K562 (cell line): Measurements from ENCODE around the gene CHST7. TPM values are rescaled to one million over a fixed set of nuclear protein-coding genes. Genes with fewer than 3 reads are reported as not detected.

Experiments
- ATAC-seq: fragments of 200-7000 bp; cut with Tn5 transposase; 3 replicates; pipeline ENCODE4 v1.9.1; 2020; ENCODE audit warnings: moderate library complexity
- BruUV-seq: library from RNA; stranded (reverse); fragments of 400-500 nt; replicated peaks from 2 replicates; lab custom pipeline; 2021; lab: Mats Ljungman, UMichigan
- CTCF ChIA-PET: fragments of 300-600 bp; formaldehyde crosslinking; extraction: SDS; loops from one replicate; lab custom pipeline; 2021; ENCODE audit warnings: low intra/inter-chr PET ratio; lab: Yijun Ruan, JAX
- POLR2A ChIA-PET: fragments of 300-600, 350-650 bp; sonication (Branson Sonifier 250); formaldehyde crosslinking; extraction: SDS; loops from one replicate; lab custom pipeline; 2021; ENCODE audit warnings: antibody characterized with exemption, inconsistent platforms; lab: Yijun Ruan, JAX
- DNase-seq, 4 experiments: peaks; one replicate each; pipeline versions ENCODE4 v3.0.0 to v3.0.0-alpha.2; 2011 to 2018; ENCODE audit warnings: low spot score in 3 of 4, mixed read lengths in 3 of 4; ENCODE audit errors: extremely low read depth in 1 of 4
- FAIRE-seq: peaks from 2 replicates; lab custom pipeline; 2011; peaks lifted over from hg19 to GRCh38; lab: Jason Lieb, UNC
- H2AFZ ChIP-seq: 2 replicates; pipeline ENCODE4 v1.6.0; 2011; ENCODE audit warnings: low read depth, low read length, control low read depth, inconsistent platforms
- H3K27ac ChIP-seq: fragments of 200-600 bp; 3 replicates; pipeline ENCODE4 v1.8.0; 2011; ENCODE audit warnings: low read depth, mild to moderate bottlenecking, control low read depth, inconsistent platforms, low read length, moderate library complexity, mixed read lengths; ENCODE audit errors: extremely low read depth
- H3K27me3 ChIP-seq, 2 experiments: fragments of 300-600 bp in 1 of 2; 2 replicates in 1 of 2; 3 replicates in 1 of 2; pipeline versions ENCODE4 v1.6.0 to v1.8.0; 2011; ENCODE audit warnings: inconsistent platforms in 2 of 2, low read length in 2 of 2, mild to moderate bottlenecking in 1 of 2, mixed read lengths in 1 of 2, moderate library complexity in 1 of 2; ENCODE audit not compliant: control insufficient read depth in 2 of 2, insufficient read depth in 2 of 2
- H3K36me3 ChIP-seq: fragments of 300-600 bp; 3 replicates; pipeline ENCODE4 v1.8.0; 2011; ENCODE audit warnings: mild to moderate bottlenecking, low read length, inconsistent platforms; ENCODE audit not compliant: control insufficient read depth, insufficient read depth
- H3K4me1 ChIP-seq, 2 experiments: fragments of 200-600 bp in 1 of 2; replicated peaks in 1 of 2; 2 replicates in 1 of 2; 3 replicates in 1 of 2; pipeline versions ENCODE4 v1.5.1 to v1.8.0; 2011; ENCODE audit warnings: inconsistent platforms in 2 of 2, low read length in 2 of 2, mild to moderate bottlenecking in 1 of 2, mixed read lengths in 1 of 2, moderate library complexity in 1 of 2; ENCODE audit not compliant: control insufficient read depth in 2 of 2, insufficient read depth in 2 of 2
- H3K4me2 ChIP-seq: 2 replicates; pipeline ENCODE4 v1.6.1; 2011; ENCODE audit warnings: low read length, control low read depth, inconsistent platforms, mixed read lengths; ENCODE audit not compliant: insufficient read depth
- H3K4me3 ChIP-seq: fragments of 200-600 bp; sonication (generic), shearing (Covaris generic); 2 replicates; pipeline ENCODE4 v1.5.1; 2016; ENCODE audit warnings: control low read depth, inconsistent platforms
- H3K79me2 ChIP-seq: fragments of 200-600 bp; 3 replicates; pipeline ENCODE4 v1.8.0; 2011; ENCODE audit warnings: low read length, inconsistent platforms; ENCODE audit not compliant: control insufficient read depth, insufficient read depth
- H3K9ac ChIP-seq, 2 experiments: 2 replicates each; pipeline versions ENCODE4 v1.6.0 to v1.6.1; 2011; ENCODE audit warnings: low read depth in 2 of 2, low read length in 2 of 2, control low read depth in 1 of 2, inconsistent platforms in 1 of 2, mild to moderate bottlenecking in 1 of 2, mixed read lengths in 1 of 2; ENCODE audit not compliant: insufficient read depth in 1 of 2
- H3K9me1 ChIP-seq: one replicate; pipeline ENCODE4 v1.6.0; 2011; ENCODE audit warnings: inconsistent platforms, mild to moderate bottlenecking, low read length, moderate library complexity; ENCODE audit not compliant: control insufficient read depth, insufficient read depth
- H3K9me3 ChIP-seq: replicated peaks from 2 replicates; pipeline ENCODE4 v1.5.1; 2011; ENCODE audit warnings: low read depth, low read length, inconsistent platforms; ENCODE audit not compliant: control insufficient read depth, insufficient read depth
- H4K20me1 ChIP-seq: replicated peaks from 2 replicates; pipeline ENCODE4 v1.6.1; 2011; ENCODE audit warnings: low read length, inconsistent platforms, mixed read lengths; ENCODE audit not compliant: control insufficient read depth, insufficient read depth
- FOSL1 ChIP-seq: fragments of 200-800 bp; sonication (Bioruptor generic); conservative IDR thresholded peaks from 2 replicates; pipeline ENCODE4 v1.6.1; 2016; ENCODE audit warnings: missing genetic modification characterization, missing compliant biosample characterization
- JUND ChIP-seq, 2 experiments: IDR thresholded peaks; 2 replicates in 1 of 2; 3 replicates in 1 of 2; pipeline ENCODE4 v1.6.1; 2011; ENCODE audit warnings: borderline replicate concordance in 2 of 2, low read depth in 2 of 2, low read length in 2 of 2, improper control_type of control experiment in 1 of 2, missing biosample characterization in 1 of 2, missing genetic modification characterization in 1 of 2, missing genetic modification reagents in 1 of 2
- STAG1 ChIP-seq: sonication (generic); formaldehyde crosslinking; IDR thresholded peaks from 2 replicates; pipeline ENCODE4 v1.5.0; 2020; ENCODE audit warnings: missing genetic modification reagents, borderline replicate concordance
- WGBS: fragments of 100-300 bp; shearing (Covaris generic); methylation state at CpG from one replicate; pipeline ENCODE4 v1.1.6; 2016; ENCODE audit warnings: low coverage, mixed read lengths; ENCODE audit not compliant: insufficient coverage; ENCODE audit errors: missing lambda C conversion rate; 5-methylcytosine and 5-hydroxymethylcytosine counted together
- in situ Hi-C: fragments of 300-500 bp; cut with MboI; formaldehyde crosslinking; loops from 4 replicates; pipeline ENCODE4 v1.15.0; 2018; ENCODE audit warnings: inconsistent platforms, mixed read lengths
- intact Hi-C: fragments of 100-400 bp; cut with micrococcal nuclease; formaldehyde crosslinking; loops from 2 replicates; pipeline ENCODE4 v1.14.2; 2022
- polyA plus RNA-seq, 8 experiments: library from polyadenylated mRNA; depleted of rRNA in 4 of 8; stranded (reverse) in 5 of 8; unstranded in 3 of 8; fragments of >200 nt; fragmentation: Nextera tagmentation in 2 of 8; fragmentation: Illumina TruSeq in 1 of 8; extraction: Ambion mirVana in 2 of 8; extraction: Trizol in 1 of 8; gene quantifications; 2 replicates each; pipeline versions ENCODE4 v1.2.1 to v1.2.3, GENCODE V29; 2011 to 2014; ENCODE audit warnings: inconsistent platforms in 1 of 8, missing spikeins in 1 of 8
- total RNA-seq, 7 experiments: library from RNA; depleted of rRNA in 6 of 7; stranded (reverse); fragments of >200 nt in 6 of 7; fragmentation: Illumina TruSeq in 2 of 7; extraction: Trizol in 2 of 7; gene quantifications; 2 replicates each; pipeline versions ENCODE4 v1.2.1 to v1.2.3, GENCODE V29; 2011 to 2021; ENCODE audit warnings: low replicate concordance in 1 of 7
- TF ChIP-seq, protein P1 (sequence below): sonication (generic); formaldehyde crosslinking; IDR thresholded peaks from 2 replicates; pipeline ENCODE4 v1.8.0; 2022; ENCODE audit warnings: mild to moderate bottlenecking, missing genetic modification reagents

CHST7 gene
- total and polyA plus RNA-seq, 9 of the 15 experiments (the other 6 are each of a cell fraction or from before 2014, with no cell fraction given): 0.04 to 0.41 (median 0.09) TPM; not detected in 2

DNA sequence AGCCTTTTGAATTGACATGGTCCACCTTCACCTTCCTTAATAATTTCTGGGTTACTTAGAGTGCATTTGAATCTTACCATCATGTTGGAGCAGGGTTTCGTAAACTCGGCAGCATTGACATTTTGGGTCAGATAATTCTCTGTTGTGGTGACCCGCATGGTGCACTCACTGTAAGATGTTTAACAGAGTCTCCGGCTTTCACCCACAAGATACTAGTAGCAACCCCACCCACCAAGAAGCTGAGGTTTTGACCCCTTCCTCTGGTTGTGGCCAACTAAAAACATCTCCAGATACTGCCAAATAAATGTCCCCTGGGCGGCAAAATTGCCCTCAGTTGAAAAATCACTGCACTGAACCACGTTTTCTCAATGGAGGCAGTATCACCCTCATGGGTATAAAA lies 62.7 kb downstream of the CHST7 start (continued):
- TF ChIP-seq, protein P1, sequence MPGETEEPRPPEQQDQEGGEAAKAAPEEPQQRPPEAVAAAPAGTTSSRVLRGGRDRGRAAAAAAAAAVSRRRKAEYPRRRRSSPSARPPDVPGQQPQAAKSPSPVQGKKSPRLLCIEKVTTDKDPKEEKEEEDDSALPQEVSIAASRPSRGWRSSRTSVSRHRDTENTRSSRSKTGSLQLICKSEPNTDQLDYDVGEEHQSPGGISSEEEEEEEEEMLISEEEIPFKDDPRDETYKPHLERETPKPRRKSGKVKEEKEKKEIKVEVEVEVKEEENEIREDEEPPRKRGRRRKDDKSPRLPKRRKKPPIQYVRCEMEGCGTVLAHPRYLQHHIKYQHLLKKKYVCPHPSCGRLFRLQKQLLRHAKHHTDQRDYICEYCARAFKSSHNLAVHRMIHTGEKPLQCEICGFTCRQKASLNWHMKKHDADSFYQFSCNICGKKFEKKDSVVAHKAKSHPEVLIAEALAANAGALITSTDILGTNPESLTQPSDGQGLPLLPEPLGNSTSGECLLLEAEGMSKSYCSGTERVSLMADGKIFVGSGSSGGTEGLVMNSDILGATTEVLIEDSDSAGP (CRISPR knock-in tag): no peak

DNA sequence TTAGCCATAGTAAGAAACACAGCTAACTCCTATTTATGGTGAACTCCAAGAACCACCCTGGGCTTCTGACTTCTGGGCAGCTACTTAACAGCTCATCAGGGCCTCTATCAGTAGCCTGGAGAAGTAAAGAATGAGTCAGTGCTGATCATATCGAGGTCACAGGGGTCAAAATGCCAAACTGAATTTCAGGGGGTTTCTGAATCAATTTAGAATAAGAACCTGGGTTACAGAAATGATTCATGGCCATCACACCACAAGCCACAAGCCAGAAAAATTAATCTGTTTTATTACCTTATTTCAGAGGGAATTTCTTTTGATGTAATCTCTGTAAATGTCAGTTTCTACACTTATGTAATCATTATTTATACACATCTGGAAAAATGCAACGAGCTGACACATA lies 64.4 kb downstream of the CHST7 start:
- no peak for FAIRE-seq
- POLR2A ChIA-PET: no interaction called here
- no TSS peak for BruUV-seq

More for the DNA sequence above, 64.4 kb downstream of the CHST7 start:
- in situ Hi-C loops (no loop called here), intact Hi-C loops (no loop called here)
- Histone ChIP-seq H3K9ac (no peak overlapping the region), H2AFZ (no peak overlapping the region), H3K4me3 (no peak overlapping the region), H3K9me1 (no peaks in the 10 kb centered on the region), H4K20me1 (no peaks in the 10 kb centered on the region), H3K4me2 (no peak overlapping the region), H3K27ac (no peak overlapping the region), H3K27me3 (no peaks in the 10 kb centered on the region), H3K9me3 (no peaks in the 10 kb centered on the region), H3K79me2 (no peaks in the 10 kb centered on the region), H3K36me3 (no peaks in the 10 kb centered on the region), H3K4me1 (no peaks in the 10 kb centered on the region)
- WGBS: 3% methylated on average over 2 of the region's 2 CpGs
- CTCF ChIA-PET: no interaction called here
- TF ChIP-seq FOSL1 (peak; percentile 71), STAG1 (CRISPR knock-in tag) (no peak), JUND (IDR thresholded peaks at IDR 0.05; ENCODE audit: borderline replicate concordance, low read depth, low read length) (peak; percentile 29; the same call in 1 of the 2 replicates), JUND (tag; IDR thresholded peaks at IDR 0.05; ENCODE audit: borderline replicate concordance, low read depth, low read length) (peak; percentile 59; the same call in 2 of the 3 replicates)
- DNase-seq: peak in 3 of 4 experiments; percentile 1 to 11 (median 7)
- no peak for ATAC-seq
